Measurements from ENCODE around the gene MAEL. TPM values are rescaled to one million over a fixed set of nuclear protein-coding genes. Genes with fewer than 3 reads are reported as not detected.

Gene MAEL
- total RNA-seq, 1 experiment from 2014 or later, result not detected

DNA sequence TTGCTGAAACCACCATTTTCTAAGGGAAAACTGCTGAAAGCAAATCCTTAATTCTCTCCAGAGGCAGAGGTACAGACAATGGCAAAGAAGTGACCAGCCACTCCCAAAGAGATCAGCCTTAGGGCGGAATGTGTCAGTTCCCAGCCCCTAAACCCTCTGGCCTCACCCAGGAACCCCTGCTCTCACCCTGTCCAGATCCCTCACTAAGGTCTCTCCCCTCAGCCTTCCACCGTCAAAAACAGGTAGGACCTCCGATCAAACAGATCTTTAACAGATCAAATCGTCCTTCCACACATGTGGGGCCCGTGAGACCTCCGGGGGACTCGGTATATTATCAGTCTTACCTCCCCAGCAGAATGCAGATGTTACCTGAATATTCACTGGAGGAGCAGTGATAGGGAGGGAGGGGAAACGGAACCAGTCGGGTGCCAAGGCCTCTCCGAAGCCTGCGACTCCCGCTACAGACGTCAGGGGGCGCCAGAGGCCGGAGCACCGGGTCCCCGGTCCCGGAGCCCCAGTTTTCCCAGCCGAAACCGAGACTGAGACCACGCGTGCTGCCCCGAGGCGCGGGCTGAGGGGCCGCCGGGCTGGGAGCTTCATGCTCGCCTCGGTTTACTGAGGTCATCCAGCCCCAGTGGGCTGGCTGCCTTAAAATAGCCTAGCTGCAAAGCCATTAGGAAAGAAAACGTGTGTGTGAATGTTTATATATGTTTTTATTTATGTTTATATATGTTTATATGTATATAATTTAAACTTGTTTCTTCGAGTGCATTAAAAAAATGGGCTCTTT lies 77.4 kb downstream of the MAEL start:
- Histone ChIP-seq H3K27me3 (ENCODE audit: low read length) (no peaks in the 10 kb centered on the region), H3K36me3 (ENCODE audit: low read depth, low read length) (no peaks in the 10 kb centered on the region), H3K79me2 (ENCODE audit: low read length) (no peaks in the 10 kb centered on the region), H3K27ac (ENCODE audit: low read length) (no peak overlapping the region), H3F3A (ENCODE audit: low read length, unreplicated experiment) (no peaks in the 10 kb centered on the region), H3K9ac (ENCODE audit: low read length) (peak overlapping the region; percentile 67), H4K20me1 (ENCODE audit: low read length) (no peaks in the 10 kb centered on the region), H3K9me3 (ENCODE audit: low read length) (no peaks in the 10 kb centered on the region), H2AFZ (ENCODE audit: low read length) (peak overlapping the region; percentile 78), H3K4me1 (ENCODE audit: insufficient read depth, low read length) (no peaks in the 10 kb centered on the region), H3K9me2 (replicated peaks; ENCODE audit: low read length) (no peaks in the 10 kb centered on the region), H3K4me3 (ENCODE audit: low read length) (peak overlapping the region; percentile 64), H3K4me2 (ENCODE audit: low read length) (peak overlapping the region; percentile 87)
- TF ChIP-seq EZH2phosphoT487 (IDR thresholded peaks at IDR 0.05; ENCODE audit: borderline replicate concordance, low read length), result no peak
- TF ChIP-seq, protein P1, sequence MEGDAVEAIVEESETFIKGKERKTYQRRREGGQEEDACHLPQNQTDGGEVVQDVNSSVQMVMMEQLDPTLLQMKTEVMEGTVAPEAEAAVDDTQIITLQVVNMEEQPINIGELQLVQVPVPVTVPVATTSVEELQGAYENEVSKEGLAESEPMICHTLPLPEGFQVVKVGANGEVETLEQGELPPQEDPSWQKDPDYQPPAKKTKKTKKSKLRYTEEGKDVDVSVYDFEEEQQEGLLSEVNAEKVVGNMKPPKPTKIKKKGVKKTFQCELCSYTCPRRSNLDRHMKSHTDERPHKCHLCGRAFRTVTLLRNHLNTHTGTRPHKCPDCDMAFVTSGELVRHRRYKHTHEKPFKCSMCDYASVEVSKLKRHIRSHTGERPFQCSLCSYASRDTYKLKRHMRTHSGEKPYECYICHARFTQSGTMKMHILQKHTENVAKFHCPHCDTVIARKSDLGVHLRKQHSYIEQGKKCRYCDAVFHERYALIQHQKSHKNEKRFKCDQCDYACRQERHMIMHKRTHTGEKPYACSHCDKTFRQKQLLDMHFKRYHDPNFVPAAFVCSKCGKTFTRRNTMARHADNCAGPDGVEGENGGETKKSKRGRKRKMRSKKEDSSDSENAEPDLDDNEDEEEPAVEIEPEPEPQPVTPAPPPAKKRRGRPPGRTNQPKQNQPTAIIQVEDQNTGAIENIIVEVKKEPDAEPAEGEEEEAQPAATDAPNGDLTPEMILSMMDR (conservative IDR thresholded peaks at IDR 0.05; ENCODE audit: low read depth, low read length), result peak; percentile 98
- CTCF ChIA-PET, result interaction anchor here (1.0 to 1.3 kb wide), 2 partner anchors 154 kb away, joined by 3 to 4 read pairs; partner anchors contain the start of gene POU2F1
- ATAC-seq (peak; percentile 97), DNase-seq (peak; percentile 87)
- BruUV-seq (replicated peaks), result no TSS peak
- intact Hi-C loops (cut with micrococcal nuclease), result loop anchor here (1.0 to 5.0 kb wide), 8 partner anchors 41 to 466 kb away; partner anchors contain the start of gene POU2F1
- POLR2A ChIA-PET (ENCODE audit: unreplicated experiment), result interaction anchor here (0.7 kb wide), 1 partner anchor 132 kb away, joined by 6 read pairs; no protein-coding TSS in a partner anchor

DNA sequence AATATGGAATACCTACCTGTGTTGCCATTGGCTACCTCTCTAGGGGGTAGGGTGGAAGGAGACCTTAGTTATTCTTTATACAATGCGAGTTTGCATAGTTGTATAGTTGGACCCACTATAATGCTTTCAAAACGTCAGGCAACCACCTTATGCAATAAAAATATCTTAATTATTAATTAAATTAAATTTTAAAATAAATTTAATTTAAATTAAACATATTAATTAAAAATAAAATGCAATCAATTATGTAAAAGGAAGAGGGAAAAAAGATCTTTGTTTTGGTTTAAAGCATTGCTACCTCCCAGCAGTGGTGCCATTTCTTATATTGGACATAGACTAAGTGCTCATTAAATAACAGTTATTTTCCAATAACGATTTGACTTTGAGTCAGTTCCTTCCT lies 78.8 kb downstream of the MAEL start:
- no peaks in the 10 kb centered on the region for H3K4me1 ChIP-seq (ENCODE audit: insufficient read depth, low read length)
- no peaks in the 10 kb centered on the region for H3K79me2 ChIP-seq (ENCODE audit: low read length)
- no peaks in the 10 kb centered on the region for H3K27me3 ChIP-seq (ENCODE audit: low read length)
- BruUV-seq (replicated peaks), result no TSS peak
- H3K36me3 ChIP-seq (ENCODE audit: low read depth, low read length), result no peaks in the 10 kb centered on the region
- intact Hi-C loops (cut with micrococcal nuclease), result loop anchor here (1.0 to 5.0 kb wide), 4 partner anchors 39 to 464 kb away; partner anchors contain the start of gene POU2F1
- no peak overlapping the region for H3K4me3 ChIP-seq (ENCODE audit: low read length)
- CTCF ChIA-PET, result no interaction called here
- no peak overlapping the region for H3K9ac ChIP-seq (ENCODE audit: low read length)
- no peak for ATAC-seq
- H3F3A ChIP-seq (ENCODE audit: low read length, unreplicated experiment), result no peaks in the 10 kb centered on the region
- H3K27ac ChIP-seq (ENCODE audit: low read length), result no peak overlapping the region
- no peak overlapping the region for H2AFZ ChIP-seq (ENCODE audit: low read length)
- no peak overlapping the region for H3K4me2 ChIP-seq (ENCODE audit: low read length)
- H3K9me2 ChIP-seq (replicated peaks; ENCODE audit: low read length), result no peaks in the 10 kb centered on the region
- H3K9me3 ChIP-seq (ENCODE audit: low read length), result no peaks in the 10 kb centered on the region
- POLR2A ChIA-PET (ENCODE audit: unreplicated experiment), result no interaction called here
- DNase-seq, result no peak
- H4K20me1 ChIP-seq (ENCODE audit: low read length), result no peaks in the 10 kb centered on the region
- no peak for TF ChIP-seq EZH2phosphoT487 (IDR thresholded peaks at IDR 0.05; ENCODE audit: borderline replicate concordance, low read length)
- TF ChIP-seq, protein P1 (conservative IDR thresholded peaks at IDR 0.05; ENCODE audit: low read depth, low read length), result no peak
- TF ChIP-seq EZH2 (IDR thresholded peaks at IDR 0.05; ENCODE audit: low read length, unreplicated experiment), result no peak

DNA sequence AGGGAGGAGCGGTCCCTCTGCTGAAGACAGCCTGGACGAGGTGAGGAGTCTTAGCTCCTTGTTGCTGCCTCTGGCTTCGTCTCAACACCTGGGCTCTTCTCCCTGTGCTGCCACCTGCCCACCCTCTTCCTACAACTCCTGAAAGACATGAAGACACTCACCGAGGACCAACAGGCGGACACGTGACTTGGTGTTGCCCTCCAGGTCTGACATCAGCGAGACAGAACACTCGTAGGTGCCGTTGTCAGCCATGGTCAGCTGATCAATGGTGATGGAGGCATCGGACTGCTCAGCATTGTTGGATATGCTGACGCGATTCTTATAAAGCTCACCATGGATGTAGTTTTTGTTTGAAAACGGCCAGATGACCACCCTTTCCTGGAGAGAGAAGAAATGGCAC lies 79.7 kb downstream of the MAEL start:
- no peaks in the 10 kb centered on the region for H4K20me1 ChIP-seq (ENCODE audit: low read length)
- no peaks in the 10 kb centered on the region for H3F3A ChIP-seq (ENCODE audit: low read length, unreplicated experiment)
- no peak overlapping the region for H2AFZ ChIP-seq (ENCODE audit: low read length)
- H3K9me2 ChIP-seq (replicated peaks; ENCODE audit: low read length), result no peaks in the 10 kb centered on the region
- no peaks in the 10 kb centered on the region for H3K36me3 ChIP-seq (ENCODE audit: low read depth, low read length)
- ChIA-PET POLR2A (ENCODE audit: unreplicated experiment) (no interaction called here), CTCF (interaction anchor here (0.7 to 1.0 kb wide), 2 partner anchors 56 to 152 kb away, joined by 3 to 4 read pairs; partner anchors contain the start of gene POU2F1)
- no peak overlapping the region for H3K27ac ChIP-seq (ENCODE audit: low read length)
- DNase-seq, result no peak
- intact Hi-C loops (cut with micrococcal nuclease), result loop anchor here (5.0 kb wide), 3 partner anchors 39 to 464 kb away; no protein-coding TSS in a partner anchor
- no peaks in the 10 kb centered on the region for H3K79me2 ChIP-seq (ENCODE audit: low read length)
- H3K4me2 ChIP-seq (ENCODE audit: low read length), result no peak overlapping the region
- no peak for ATAC-seq
- no peaks in the 10 kb centered on the region for H3K4me1 ChIP-seq (ENCODE audit: insufficient read depth, low read length)
- no peak for TF ChIP-seq EZH2 (IDR thresholded peaks at IDR 0.05; ENCODE audit: low read length, unreplicated experiment)
- TF ChIP-seq, protein P1 (conservative IDR thresholded peaks at IDR 0.05; ENCODE audit: low read depth, low read length), result no peak
- no peak for TF ChIP-seq EZH2phosphoT487 (IDR thresholded peaks at IDR 0.05; ENCODE audit: borderline replicate concordance, low read length)
- no peak overlapping the region for H3K4me3 ChIP-seq (ENCODE audit: low read length)
- H3K27me3 ChIP-seq (ENCODE audit: low read length), result no peaks in the 10 kb centered on the region
- no peak overlapping the region for H3K9ac ChIP-seq (ENCODE audit: low read length)
- H3K9me3 ChIP-seq (ENCODE audit: low read length), result no peaks in the 10 kb centered on the region
- no TSS peak for BruUV-seq (replicated peaks)
